Karpas-422 (cell line): ENCODE data around the gene OPALIN. TPM values are rescaled to one million over a fixed set of nuclear protein-coding genes. Genes with fewer than 3 reads are reported as not detected.

Experiments used
- DNase-seq: peaks from one replicate; pipeline ENCODE4 v3.0.0-alpha.2; 2015
- H2AFZ ChIP-seq: fragments of 200-600 bp; sonication (generic); 2 replicates; pipeline ENCODE4 v1.6.1; 2014; ENCODE audit warnings: antibody characterized with exemption, low read length, mixed read lengths
- H3K27ac ChIP-seq: fragments of 200-600 bp; sonication (generic); 2 replicates; pipeline ENCODE4 v1.5.1; 2014; ENCODE audit warnings: mild to moderate bottlenecking, low read length, moderate library complexity
- H3K27me3 ChIP-seq: fragments of 200-600 bp; sonication (generic); 2 replicates; pipeline ENCODE4 v1.6.1; 2014; ENCODE audit warnings: low read length, mixed read lengths
- H3K36me3 ChIP-seq: fragments of 200-600 bp; sonication (generic); 2 replicates; pipeline ENCODE4 v1.6.1; 2014; ENCODE audit warnings: low read length, mixed read lengths; ENCODE audit not compliant: insufficient read depth
- H3K4me1 ChIP-seq: fragments of 200-600 bp; sonication (generic); 2 replicates; pipeline ENCODE4 v1.6.1; 2014; ENCODE audit warnings: mild to moderate bottlenecking, low read length, mixed read lengths
- H3K4me2 ChIP-seq: fragments of 200-600 bp; sonication (generic); 2 replicates; pipeline ENCODE4 v1.6.1; 2014; ENCODE audit warnings: low read length, low read depth, mild to moderate bottlenecking; ENCODE audit not compliant: poor library complexity, severe bottlenecking
- H3K4me3 ChIP-seq: fragments of 200-600 bp; sonication (generic); 2 replicates; pipeline ENCODE4 v1.5.1; 2014; ENCODE audit warnings: mild to moderate bottlenecking, antibody characterized with exemption, low read length, mixed read lengths
- H3K79me2 ChIP-seq: fragments of 200-600 bp; sonication (generic); 2 replicates; pipeline ENCODE4 v1.6.1; 2014; ENCODE audit warnings: mild to moderate bottlenecking, low read length, mixed read lengths
- H3K9ac ChIP-seq: fragments of 200-600 bp; sonication (generic); 2 replicates; pipeline ENCODE4 v1.6.0; 2014; ENCODE audit warnings: low read length
- H3K9me2 ChIP-seq: fragments of 200-600 bp; sonication (generic), shearing (Covaris generic); replicated peaks from 2 replicates; pipeline ENCODE4 v1.6.0; 2014; ENCODE audit warnings: mild to moderate bottlenecking, low read length, moderate library complexity; ENCODE audit not compliant: insufficient read depth
- H3K9me3 ChIP-seq: fragments of 300-700, 200-600 bp; sonication (generic); 2 replicates; pipeline ENCODE4 v1.6.1; 2014; ENCODE audit warnings: low read length, mixed read lengths
- H4K20me1 ChIP-seq: fragments of 200-600 bp; sonication (generic); 2 replicates; pipeline ENCODE4 v1.6.1; 2014; ENCODE audit warnings: mild to moderate bottlenecking, antibody characterized with exemption, low read length, low read depth; ENCODE audit not compliant: insufficient read depth
- total RNA-seq: library from RNA; depleted of rRNA; stranded (reverse); fragments of >200 nt; shearing (Covaris generic); gene quantifications from 2 replicates; pipeline ENCODE4 v1.2.3, GENCODE V29; 2014; ENCODE audit warnings: low replicate concordance

OPALIN gene
- total RNA-seq, 1 experiment from 2014 or later, result not detected

GRCh38 chr10:96369890-96370583 is 11.2 kb upstream of the OPALIN start:
- Histone ChIP-seq H3K9me2 (no peaks in the 10 kb centered on the region), H3K4me1 (peaks cover 4% of the 10 kb centered on the region), H3K27me3 (no peaks in the 10 kb centered on the region), H3K36me3 (no peaks in the 10 kb centered on the region), H3K9me3 (no peaks in the 10 kb centered on the region), H4K20me1 (no peaks in the 10 kb centered on the region), H3K27ac (no peak overlapping the region), H3K4me3 (no peak overlapping the region), H3K79me2 (no peaks in the 10 kb centered on the region), H3K9ac (no peak overlapping the region), H2AFZ (no peak overlapping the region), H3K4me2 (no peak overlapping the region)
- DNase-seq, result no peak

GRCh38 chr10:96368971-96369370 is 10.2 kb upstream of the OPALIN start:
- no peaks in the 10 kb centered on the region for H3K9me3 ChIP-seq
- H3K79me2 ChIP-seq, result no peaks in the 10 kb centered on the region
- no peak overlapping the region for H3K9ac ChIP-seq
- no peaks in the 10 kb centered on the region for H3K36me3 ChIP-seq
- H3K9me2 ChIP-seq, result no peaks in the 10 kb centered on the region
- no peak overlapping the region for H3K4me2 ChIP-seq
- H4K20me1 ChIP-seq, result no peaks in the 10 kb centered on the region
- H3K4me3 ChIP-seq, result no peak overlapping the region
- no peak overlapping the region for H2AFZ ChIP-seq
- no peaks in the 10 kb centered on the region for H3K4me1 ChIP-seq
- no peak for DNase-seq
- no peak overlapping the region for H3K27ac ChIP-seq
- no peaks in the 10 kb centered on the region for H3K27me3 ChIP-seq

- Histone ChIP-seq H3K79me2 (no peaks in the 10 kb centered on the region), H3K4me2 (no peak overlapping the region), H3K9me2 (no peaks in the 10 kb centered on the region), H3K9ac (no peak overlapping the region), H3K9me3 (no peaks in the 10 kb centered on the region), H3K27me3 (no peaks in the 10 kb centered on the region), H4K20me1 (no peaks in the 10 kb centered on the region), H3K4me3 (no peak overlapping the region), H3K36me3 (no peaks in the 10 kb centered on the region), H2AFZ (no peak overlapping the region), H3K4me1 (no peaks in the 10 kb centered on the region), H3K27ac (no peak overlapping the region)
- DNase-seq, result no peak
Observed at GRCh38 chr10:96367470-96367869, 8.7 kb upstream of the OPALIN start.

GRCh38 chr10:96366508-96366907 is 7.7 kb upstream of the OPALIN start:
- no peak overlapping the region for H3K9ac ChIP-seq
- H3K9me3 ChIP-seq, result no peaks in the 10 kb centered on the region
- no peaks in the 10 kb centered on the region for H3K36me3 ChIP-seq
- no peak overlapping the region for H3K27ac ChIP-seq
- H3K9me2 ChIP-seq, result no peaks in the 10 kb centered on the region
- no peak for DNase-seq
- no peak overlapping the region for H3K4me3 ChIP-seq
- no peak overlapping the region for H2AFZ ChIP-seq
- H3K79me2 ChIP-seq, result no peaks in the 10 kb centered on the region
- H3K4me1 ChIP-seq, result no peaks in the 10 kb centered on the region
- no peaks in the 10 kb centered on the region for H3K27me3 ChIP-seq
- no peaks in the 10 kb centered on the region for H4K20me1 ChIP-seq
- no peak overlapping the region for H3K4me2 ChIP-seq

DNA sequence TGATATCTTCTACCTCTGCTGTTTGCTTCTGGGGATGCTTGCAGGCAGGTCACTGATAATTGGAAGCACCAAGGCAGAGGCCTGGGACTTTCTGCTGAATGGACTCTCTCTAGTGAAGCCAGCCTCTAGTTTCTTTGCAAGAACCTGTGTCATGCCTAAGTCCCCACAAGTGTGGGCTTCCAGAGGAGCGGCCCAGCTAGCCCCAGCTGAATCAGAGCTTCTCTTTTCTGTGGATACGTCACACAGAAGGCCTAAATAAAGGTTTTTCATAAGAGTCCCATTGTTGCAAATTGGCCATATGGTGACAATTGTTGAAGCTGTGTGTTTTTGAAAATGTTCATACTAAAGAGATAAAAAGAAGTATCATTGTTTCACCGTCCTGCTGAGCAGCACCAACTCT is 6.8 kb upstream of the OPALIN start:
- Histone ChIP-seq H3K27me3 (no peaks in the 10 kb centered on the region), H3K4me2 (no peak overlapping the region), H3K36me3 (no peaks in the 10 kb centered on the region), H2AFZ (no peak overlapping the region), H3K27ac (no peak overlapping the region), H3K4me1 (no peaks in the 10 kb centered on the region; the same call in 1 of the 2 replicates), H3K9ac (no peak overlapping the region), H3K79me2 (no peaks in the 10 kb centered on the region), H4K20me1 (no peaks in the 10 kb centered on the region), H3K9me3 (no peaks in the 10 kb centered on the region), H3K4me3 (no peak overlapping the region), H3K9me2 (no peaks in the 10 kb centered on the region)
- no peak for DNase-seq

DNA sequence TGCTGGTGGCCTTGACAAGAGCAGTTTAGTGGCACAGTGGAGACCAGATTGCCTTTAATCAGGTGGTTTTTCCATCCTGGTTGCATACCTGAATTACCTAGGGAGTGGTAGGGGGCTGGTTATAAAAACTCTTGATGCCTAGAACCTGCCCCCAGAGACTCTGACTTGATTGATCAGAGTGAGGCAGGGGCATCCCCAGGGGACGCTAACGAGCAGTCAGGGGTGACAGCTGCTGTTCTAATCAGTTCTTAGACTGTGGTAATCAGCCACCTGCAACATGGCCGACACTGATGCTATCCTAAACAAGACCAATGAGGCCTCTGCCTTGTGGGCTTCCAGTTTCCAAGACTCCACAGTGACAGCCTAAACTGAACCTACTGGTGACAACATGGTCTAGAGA is 2.0 kb upstream of the OPALIN start:
- no peaks in the 10 kb centered on the region for H3K36me3 ChIP-seq
- H3K9me2 ChIP-seq, result no peaks in the 10 kb centered on the region
- no peak overlapping the region for H3K9ac ChIP-seq
- H3K4me3 ChIP-seq, result no peak overlapping the region
- H3K27ac ChIP-seq, result no peak overlapping the region
- no peaks in the 10 kb centered on the region for H4K20me1 ChIP-seq
- no peak for DNase-seq
- no peaks in the 10 kb centered on the region for H3K27me3 ChIP-seq
- no peak overlapping the region for H2AFZ ChIP-seq
- H3K79me2 ChIP-seq, result no peaks in the 10 kb centered on the region
- H3K4me2 ChIP-seq, result no peak overlapping the region
- H3K9me3 ChIP-seq, result no peaks in the 10 kb centered on the region
- no peaks in the 10 kb centered on the region; the same call in 1 of the 2 replicates for H3K4me1 ChIP-seq

- no peak overlapping the region for H3K4me2 ChIP-seq
- no peak overlapping the region for H3K27ac ChIP-seq
- H4K20me1 ChIP-seq, result no peaks in the 10 kb centered on the region
- DNase-seq, result no peak
- H3K79me2 ChIP-seq, result no peaks in the 10 kb centered on the region
- no peaks in the 10 kb centered on the region for H3K9me2 ChIP-seq
- H3K4me3 ChIP-seq, result no peak overlapping the region
- no peak overlapping the region for H3K9ac ChIP-seq
- H3K4me1 ChIP-seq, result no peaks in the 10 kb centered on the region; the same call in 1 of the 2 replicates
- no peaks in the 10 kb centered on the region for H3K9me3 ChIP-seq
- no peak overlapping the region for H2AFZ ChIP-seq
- no peaks in the 10 kb centered on the region for H3K36me3 ChIP-seq
- no peaks in the 10 kb centered on the region for H3K27me3 ChIP-seq
Observed at GRCh38 chr10:96360331-96360730, 1.5 kb upstream of the OPALIN start.

- Histone ChIP-seq H3K4me3 (no peak overlapping the region), H3K9ac (no peak overlapping the region), H3K9me2 (no peaks in the 10 kb centered on the region), H3K9me3 (no peaks in the 10 kb centered on the region), H3K27ac (no peak overlapping the region), H3K4me2 (no peak overlapping the region), H3K4me1 (no peaks in the 10 kb centered on the region; the same call in 1 of the 2 replicates), H3K79me2 (no peaks in the 10 kb centered on the region), H4K20me1 (no peaks in the 10 kb centered on the region), H3K36me3 (no peaks in the 10 kb centered on the region), H3K27me3 (no peaks in the 10 kb centered on the region), H2AFZ (no peak overlapping the region)
- DNase-seq, result no peak
Observed at GRCh38 chr10:96359616-96360015, 814 bp upstream of the OPALIN start.
